NCI-H82 treated with DMSO at 0.1 percent for 48 hours (cell line): Measurements from ENCODE around the gene KCNH8.

Experiments used
- DNase-seq: peaks from one replicate; lab custom pipeline; 2025; ENCODE audit not compliant: unreplicated experiment; lab: John Stamatoyannopoulos, UW

KCNH8 gene

DNA sequence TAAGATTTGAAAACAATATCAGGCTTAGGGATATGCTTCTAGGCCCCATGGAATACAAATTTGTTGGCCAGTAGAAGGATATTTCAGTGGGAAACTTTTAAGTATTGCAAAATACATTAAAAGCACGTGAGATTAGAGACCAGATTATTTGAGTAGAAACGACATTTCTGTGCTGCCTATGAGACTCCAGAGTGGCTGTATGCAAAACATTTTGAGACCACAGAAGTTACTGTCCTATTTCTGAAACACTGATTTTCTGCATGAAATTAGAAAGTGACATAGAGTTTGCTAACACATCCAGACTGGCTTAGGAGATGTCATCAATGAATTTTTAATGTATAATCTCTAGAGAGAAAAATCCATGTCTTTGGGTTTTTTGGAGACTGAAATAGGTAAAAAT is 99.8 kb downstream of the KCNH8 start:
- no peak for DNase-seq

DNA sequence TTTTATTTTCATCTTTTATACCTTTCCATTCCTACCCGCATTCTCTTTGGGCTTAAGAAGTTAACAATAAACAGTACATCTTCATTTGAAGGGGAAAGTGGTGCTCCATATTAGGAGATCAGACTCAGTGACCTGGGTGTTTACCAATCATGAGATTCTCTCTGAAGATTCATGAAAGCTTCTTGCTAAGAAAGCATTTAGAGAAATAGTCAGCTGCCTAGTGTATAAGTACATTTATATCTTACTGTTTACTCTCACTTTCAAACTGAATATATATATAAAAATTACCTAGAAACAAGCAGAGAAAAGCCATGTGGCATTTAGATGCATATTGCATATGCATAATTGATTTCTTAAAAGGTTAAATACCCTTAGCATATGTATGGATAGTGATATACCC is 100.5 kb downstream of the KCNH8 start:
- no peak for DNase-seq

DNA sequence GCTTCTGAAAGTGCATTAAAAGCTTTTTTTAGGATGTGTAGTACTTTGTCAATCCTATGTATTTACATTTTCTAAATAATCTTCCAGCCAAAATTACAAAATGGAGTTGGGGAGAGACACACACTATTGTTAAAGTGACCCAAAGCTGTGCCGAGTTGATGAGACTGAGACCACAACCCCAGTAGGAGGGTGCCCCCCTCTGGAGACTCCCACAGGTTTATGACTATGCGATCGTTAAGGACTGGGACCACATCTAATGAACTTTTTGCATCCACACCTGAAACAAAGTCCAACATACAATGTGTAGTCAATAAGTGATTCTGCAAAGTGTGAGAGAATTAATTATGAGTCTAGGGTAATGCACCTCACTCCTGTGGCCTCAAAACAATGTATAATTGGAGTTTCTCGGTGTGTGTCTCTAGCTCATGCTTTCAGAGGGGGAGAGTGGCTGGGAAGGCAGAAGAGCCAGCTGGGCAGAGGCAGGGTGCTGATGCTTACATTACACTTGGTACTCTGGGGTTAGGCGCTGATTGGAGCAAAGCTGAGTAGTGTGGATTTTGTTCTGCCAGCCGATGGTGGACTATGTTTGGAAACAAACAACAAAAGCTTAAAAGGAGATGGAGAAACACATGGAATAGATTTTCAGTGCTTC is 102.8 kb downstream of the KCNH8 start:
- no peak for DNase-seq

DNA sequence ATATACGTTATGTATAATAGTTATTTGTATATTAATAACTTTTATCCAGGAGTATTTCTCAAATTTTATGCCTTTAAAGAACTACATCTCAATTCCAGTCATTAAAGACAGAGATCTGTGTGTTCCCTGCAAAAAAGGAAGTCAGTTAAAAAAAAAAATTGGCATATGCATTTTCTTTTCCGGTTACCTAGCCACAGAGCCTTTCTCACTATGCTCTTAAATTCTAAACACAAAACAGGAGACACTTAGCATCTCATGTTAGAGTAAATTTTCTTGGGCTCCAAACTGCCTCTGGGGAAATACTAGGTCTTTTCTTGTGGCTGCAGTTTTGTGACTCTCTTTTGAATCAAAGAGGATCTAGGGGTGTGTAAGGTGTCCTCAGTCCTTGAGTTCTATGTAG is 105.9 kb downstream of the KCNH8 start:
- DNase-seq = no peak

DNA sequence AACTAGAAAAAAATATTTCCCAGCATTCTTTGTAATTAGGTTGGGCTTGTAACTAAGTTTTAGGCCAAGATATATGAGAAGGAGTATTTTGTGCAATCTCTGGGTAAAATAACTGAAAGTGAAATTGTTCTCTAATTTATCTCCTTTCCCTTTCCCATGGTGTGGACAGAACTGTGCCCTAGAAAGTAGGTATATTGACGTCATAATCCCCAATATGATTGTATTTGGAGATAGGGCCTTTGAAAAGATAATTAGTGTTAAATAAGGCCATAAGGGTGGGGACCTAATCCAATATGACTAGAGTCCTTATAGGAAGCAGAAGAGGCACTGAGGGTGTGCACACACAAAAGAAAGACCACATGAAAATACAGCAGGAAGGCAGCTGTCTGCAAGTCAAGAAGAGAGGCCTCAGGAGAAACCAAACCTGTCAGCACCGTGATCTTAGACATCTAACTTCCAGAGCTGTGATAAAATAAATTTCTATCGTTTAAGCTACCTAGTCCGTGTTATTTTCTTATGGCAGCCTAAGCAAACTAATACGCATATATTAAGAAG is 106.6 kb downstream of the KCNH8 start:
- DNase-seq = no peak

DNA sequence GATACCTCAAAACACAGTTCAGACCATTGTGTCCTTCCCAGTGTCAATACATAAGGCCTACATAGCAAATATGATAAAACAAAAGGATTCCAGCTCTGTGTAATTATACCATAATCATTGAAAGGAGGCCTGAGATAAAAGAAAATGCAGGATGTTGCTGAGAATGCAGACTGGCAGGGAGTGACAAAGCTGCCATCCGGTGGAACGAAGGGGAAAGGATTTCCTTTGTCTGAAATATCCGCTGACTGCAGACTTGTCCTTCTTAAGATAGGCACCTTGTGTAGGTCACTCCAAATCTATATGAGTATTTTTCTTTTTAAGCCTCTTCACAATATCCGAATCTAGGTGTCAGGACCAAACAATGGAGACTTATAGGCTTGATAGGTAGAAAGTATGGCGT is 108.0 kb downstream of the KCNH8 start:
- DNase-seq = no peak

DNA sequence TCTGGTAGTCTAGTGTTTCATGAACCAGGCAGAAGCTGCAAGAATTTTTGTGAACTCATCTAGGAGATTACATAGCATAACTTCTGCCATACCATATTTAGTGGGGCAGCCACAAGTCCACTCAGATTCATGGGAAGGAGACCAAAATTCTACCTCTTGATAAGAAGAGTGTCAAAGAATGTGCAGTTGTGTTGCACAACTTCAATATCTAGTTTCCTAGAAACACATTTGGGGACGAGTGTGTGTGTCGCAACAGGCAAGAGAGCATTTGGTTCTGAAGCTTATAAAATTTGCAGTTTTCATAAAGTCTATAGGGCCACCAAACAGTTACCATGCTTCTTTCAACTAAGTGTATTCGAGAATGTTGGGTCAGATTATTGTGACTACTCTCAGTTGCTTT is 115.3 kb downstream of the KCNH8 start:
- DNase-seq = no peak

DNA sequence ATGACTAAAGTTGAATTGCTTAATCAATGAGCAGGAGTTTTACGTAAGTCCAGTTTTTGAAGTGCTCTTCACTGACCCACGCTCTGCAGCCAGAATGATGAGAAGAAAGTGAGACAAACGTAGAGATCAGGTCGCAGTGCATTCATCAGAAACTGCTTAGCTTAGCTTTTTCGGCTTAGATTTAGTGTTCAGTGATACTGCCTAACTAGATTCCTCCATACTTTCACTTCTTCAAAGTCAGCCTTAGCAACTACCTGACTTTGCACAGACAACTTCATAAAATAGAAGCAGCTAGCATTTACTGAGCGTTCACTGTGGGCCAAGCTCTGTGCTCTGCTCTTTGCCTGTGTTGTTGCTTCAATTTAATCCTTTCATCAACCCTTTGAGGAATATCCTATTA is 116.1 kb downstream of the KCNH8 start:
- DNase-seq = no peak

DNA sequence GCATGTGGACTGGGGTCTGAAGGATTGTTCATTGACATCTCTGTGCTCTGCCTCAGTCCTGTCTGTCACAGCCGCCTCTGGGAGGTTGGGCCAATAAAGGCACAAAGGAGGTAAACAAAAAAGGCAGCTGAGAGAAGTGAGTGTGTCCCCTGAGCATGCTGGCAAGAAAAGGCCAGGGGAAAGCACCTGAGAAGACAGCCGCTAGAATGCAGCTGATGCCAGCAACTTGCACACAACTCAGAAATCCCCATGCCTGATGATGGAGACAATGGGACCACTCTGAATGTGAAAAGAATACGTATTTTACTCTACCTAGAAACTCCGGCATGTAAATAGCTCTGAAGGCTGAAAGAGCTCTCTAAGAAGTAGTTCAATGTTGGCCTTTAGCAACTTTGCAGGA is 118.7 kb downstream of the KCNH8 start:
- no peak for DNase-seq

DNA sequence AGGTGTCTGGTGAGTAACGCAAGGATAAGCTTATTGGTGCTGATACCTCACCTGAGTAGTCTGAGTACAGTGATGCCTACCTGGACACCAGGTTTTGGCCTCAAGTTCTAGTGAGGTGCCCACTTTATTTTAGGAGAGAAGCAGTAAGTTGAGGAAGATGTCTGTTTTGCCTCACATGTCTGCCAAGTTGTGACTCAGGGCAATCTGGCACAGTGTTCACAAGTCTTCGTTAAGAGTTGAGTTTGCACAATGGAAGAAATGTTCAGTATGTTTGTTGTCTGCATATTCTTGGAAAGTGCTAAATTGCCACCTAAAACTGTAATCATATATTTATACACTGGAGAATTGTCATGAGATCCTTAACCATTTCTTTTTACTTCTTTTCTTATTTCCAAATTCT is 122.2 kb downstream of the KCNH8 start:
- no peak for DNase-seq

DNA sequence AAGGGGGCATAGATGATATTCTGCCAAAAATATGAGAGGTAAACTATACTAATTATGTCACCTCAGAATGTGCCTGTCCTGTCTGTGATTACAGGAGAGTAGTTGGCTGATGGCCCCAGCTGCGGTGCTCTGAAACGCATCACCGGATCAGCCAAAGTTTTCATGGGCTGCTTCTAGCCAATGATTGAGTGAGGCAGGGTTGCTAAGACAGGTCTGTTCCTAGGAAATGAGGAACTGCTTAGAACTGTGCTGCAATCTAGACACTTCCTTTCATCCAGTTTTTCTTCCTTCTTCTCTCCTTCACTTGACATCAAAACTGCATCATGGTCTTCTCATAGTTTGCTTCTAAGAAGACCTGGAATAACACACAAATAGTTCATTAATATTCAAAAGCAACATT is 124.0 kb downstream of the KCNH8 start:
- no peak for DNase-seq

DNA sequence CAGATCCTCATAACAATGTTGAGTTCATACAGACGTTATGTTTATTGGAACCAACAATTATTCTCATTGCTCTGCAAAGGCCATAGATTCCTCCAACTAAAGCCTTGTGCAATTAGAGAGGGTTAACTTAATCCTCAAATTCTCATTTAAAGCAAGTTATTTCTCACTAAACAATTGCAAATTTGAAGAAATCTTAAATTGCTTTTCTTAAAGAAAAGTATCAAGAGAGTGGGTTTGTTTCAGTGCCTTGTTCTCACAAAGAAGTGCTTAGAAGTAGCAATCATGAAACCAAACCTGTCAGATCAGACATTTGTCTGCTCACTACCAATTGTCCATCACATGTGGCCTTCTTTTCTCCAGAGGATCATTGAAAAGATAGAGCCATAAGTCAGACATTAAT is 124.8 kb downstream of the KCNH8 start:
- DNase-seq = no peak

DNA sequence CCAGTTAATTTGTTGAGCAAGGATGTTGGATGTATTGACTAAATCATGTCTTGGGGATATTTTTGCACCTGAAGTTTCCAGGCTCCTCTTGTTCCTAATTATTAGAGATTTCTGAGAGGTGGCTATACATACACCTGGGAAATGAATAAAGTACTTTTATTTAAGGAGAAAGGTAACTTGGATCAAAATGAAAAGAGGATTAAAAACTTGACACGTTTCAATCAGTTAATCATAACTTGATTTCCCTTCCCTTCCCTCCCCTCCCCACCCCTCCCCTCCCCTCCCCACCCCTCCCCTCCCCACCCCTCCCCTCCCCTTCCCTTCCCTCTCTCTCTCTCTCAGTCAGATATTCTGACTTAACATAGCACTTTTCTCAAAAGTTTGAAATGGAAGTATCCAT is 126.3 kb downstream of the KCNH8 start:
- DNase-seq = no peak

DNA sequence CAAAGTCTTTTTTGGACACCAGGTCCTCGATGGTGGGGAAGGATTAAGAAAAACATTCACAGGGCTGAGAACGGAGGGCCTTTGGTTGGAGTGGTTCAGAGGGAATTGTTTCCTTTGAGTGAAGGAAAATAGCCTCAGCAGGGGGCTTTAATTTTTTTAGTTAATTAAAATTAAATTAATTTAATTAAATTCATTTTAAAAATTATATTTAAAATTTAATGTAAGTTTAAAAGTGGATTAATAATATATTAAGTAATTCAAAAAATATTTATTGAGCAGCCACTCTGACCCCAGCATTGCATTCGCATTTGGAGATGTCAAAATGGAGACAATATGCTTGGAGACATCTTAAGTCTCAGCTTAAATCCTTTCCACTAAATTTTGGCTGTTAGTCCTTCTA is 136.7 kb downstream of the KCNH8 start:
- DNase-seq = no peak

DNA sequence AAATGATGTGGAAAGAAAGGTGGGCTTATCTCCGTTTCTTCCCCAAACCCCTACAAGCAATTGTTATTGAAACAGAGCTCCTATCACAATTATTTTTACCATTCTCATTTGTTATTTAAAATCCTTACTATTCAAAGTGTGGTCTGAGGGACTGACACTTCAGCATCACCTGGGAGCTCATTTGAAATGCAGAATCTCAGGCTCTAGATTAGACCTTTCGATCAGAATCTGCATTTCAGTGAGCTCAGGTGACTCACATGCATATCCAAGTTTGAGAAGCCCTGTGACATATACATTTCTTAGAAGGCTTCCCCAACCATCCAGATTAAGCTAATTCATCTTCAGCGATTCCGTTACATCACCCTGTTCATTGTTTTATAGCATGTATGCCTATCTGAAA is 145.0 kb downstream of the KCNH8 start:
- no peak for DNase-seq

DNA sequence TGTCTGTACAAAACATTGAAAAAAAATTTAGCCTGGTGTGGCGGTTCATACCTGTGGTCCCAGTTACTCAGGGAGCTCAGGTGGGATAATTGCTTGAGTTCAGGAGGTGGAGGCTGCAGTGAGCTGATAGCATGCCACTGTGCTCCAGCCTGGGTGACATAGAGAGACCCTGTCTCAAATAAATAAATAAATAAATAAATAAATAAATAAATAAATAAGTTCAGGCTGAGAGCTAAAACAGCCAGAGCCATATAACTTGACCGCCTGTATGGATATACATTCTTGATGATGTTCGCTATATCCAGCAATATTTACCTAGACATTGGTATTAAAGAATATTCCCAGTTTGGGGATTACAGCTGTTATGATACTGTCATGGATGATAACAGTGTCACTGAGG is 146.9 kb downstream of the KCNH8 start:
- no peak for DNase-seq

DNA sequence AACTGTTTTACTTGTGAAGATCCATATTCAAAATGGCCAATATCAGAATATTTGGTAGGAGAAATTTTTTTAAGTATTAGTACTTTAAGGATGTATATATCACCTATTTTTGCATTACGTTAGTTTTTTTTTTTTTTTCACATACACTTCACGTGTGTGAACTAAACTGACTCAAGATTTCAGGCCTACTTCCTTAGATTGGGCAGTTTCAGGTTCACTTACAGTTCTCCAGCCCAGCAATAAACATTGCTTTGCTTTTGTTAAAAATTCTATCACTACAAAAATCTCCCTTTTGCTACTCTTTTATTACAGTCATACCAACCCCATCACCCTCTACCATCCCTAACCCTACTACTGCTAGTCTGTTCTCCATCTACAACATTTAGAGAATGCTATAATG is 183.6 kb downstream of the KCNH8 start:
- DNase-seq = no peak

DNA sequence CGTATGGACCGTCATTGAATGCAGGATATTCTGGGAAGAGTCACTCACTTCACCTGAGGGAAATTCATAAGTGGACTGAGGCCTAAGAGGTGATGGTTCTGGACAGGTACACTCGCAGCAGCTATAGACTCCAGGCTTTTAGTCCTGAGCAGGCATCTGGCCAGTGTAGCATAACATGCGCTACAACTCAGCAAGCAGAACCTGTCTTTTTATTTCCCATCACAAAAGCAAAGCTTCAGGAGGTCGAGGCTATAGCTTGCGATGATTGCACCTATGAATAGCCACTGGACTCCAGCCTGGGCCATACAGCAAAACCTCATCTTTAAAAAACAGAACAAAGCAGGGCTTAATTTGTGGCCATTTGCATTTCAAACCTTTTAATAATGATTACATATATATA is 185.8 kb downstream of the KCNH8 start:
- DNase-seq = no peak

DNA sequence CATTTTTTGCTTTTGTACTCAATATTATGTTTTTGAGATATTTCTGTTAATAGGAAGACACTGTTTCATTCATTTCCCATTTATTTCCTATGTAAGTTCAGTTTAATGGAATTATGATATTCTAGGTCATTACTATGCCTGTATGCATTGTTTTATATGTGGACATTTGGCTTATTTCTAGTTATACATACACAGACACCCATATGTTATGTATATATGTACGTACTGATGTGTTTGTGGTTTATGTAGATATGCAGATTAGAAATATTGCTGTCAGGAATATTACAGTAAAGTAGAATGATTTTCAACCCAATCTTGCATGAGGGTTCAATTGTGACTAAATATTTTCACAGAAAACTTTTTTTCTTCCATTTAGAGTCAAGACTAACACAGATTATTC is 190.5 kb downstream of the KCNH8 start:
- DNase-seq = no peak

DNA sequence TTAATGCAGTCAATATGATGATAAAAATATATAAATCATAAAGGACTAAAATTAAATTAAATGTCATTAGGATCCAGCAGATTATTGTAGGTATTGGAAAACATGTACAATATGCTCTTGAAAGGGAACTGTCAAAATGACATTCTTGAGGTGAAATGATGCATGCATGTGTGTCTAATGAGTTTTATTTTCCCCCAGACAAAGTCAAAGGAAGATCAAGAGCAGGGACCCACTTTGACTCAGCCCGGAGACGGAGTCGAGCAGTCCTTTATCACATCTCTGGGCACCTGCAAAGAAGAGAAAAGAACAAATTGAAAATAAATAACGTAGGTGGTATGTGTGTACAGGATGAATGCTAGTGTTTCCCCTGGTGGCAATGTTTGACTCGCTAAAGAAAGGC is 194.1 kb downstream of the KCNH8 start:
- DNase-seq = no peak

DNA sequence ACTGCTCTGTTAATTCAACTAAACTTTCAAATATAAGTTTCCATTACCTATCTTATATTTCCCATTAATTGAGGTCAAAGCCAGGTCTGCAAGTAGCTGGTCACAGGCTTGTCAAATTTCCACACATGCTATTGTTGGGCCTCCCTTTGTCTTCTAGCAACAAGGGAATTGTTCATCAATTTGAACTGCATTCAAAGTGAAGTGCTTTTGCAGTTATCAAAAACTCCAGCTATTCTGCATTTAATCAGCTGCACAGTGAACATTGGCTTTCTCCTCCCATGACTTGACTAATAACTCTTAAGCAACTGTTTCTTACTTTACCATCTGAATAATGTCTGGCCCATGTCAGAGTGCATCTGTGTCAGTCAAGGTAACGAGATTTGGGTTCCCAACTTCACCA is 198.4 kb downstream of the KCNH8 start:
- DNase-seq = no peak

DNA sequence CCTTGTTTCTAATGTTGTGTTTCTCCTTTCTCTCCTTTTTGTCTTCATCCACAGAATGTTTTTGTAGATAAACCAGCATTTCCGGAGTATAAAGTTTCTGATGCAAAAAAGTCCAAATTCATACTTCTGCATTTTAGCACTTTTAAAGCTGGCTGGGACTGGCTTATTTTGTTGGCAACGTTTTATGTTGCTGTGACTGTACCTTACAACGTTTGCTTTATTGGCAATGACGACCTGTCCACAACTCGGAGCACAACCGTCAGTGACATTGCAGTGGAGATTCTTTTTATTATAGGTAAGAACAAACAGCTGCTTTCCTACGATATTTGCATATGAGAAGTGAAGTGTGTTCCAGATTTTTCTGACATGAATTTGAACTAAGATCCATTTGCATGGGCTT is 199.4 kb downstream of the KCNH8 start:
- DNase-seq = no peak

DNA sequence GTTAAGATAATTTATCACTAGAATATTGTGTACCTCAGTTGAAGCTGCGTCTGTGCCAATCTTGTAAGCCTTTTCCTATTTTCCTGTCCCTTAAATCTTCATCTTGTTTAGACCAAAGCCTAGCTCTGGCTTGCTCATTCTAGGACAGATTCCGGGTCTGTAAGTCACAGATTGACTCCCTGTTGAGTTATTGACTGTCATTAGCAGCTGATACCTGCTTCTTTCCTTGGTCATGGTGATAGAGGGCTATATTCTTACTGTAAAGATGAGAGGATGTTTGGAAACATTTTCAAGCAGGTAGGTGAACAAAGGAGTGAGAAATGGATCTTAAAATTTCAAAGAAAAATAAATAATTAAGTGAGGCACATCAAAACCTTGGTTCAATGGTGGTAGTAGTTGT is 200.2 kb downstream of the KCNH8 start:
- DNase-seq = no peak
